ENCODE measurements around the gene RAB6A.
"Not testable (repeated sequence)": the region's sequence is repeated elsewhere in the genome, so short reads cannot be mapped to it uniquely, and the experiment has no call there.

Gene RAB6A

GRCh38 chr11:73762732-73763131 lies 1.9 kb upstream of the RAB6A start:
- no peak for DNase-seq (ENCODE audit: low spot score)

- no peak for DNase-seq (ENCODE audit: low spot score)
These were observed 600 bp upstream of the RAB6A start for GRCh38 chr11:73761403-73761945.

- peak; percentile 41 for DNase-seq (ENCODE audit: low spot score)
These were observed 667 bp downstream of the RAB6A start for GRCh38 chr11:73760135-73760678.

- peak; percentile 71 for DNase-seq (ENCODE audit: low spot score)
These were observed 1.2 kb downstream of the RAB6A start for GRCh38 chr11:73759610-73760134.

- no peak for DNase-seq (ENCODE audit: low spot score)
These were observed 2.4 kb downstream of the RAB6A start for GRCh38 chr11:73758451-73758850.

GRCh38 chr11:73757598-73757997 lies 3.3 kb downstream of the RAB6A start:
- DNase-seq (ENCODE audit: low spot score): no peak

GRCh38 chr11:73755670-73756069 lies 5.2 kb downstream of the RAB6A start:
- no peak for DNase-seq (ENCODE audit: low spot score)

GRCh38 chr11:73753938-73754337 lies 6.9 kb downstream of the RAB6A start:
- no peak for DNase-seq (ENCODE audit: low spot score)

GRCh38 chr11:73752903-73753302 lies 8.0 kb downstream of the RAB6A start:
- DNase-seq (ENCODE audit: low spot score): no peak

- DNase-seq (ENCODE audit: low spot score): no peak
These were observed 8.5 kb downstream of the RAB6A start for GRCh38 chr11:73752216-73752867.

GRCh38 chr11:73750862-73751261 lies 10.0 kb downstream of the RAB6A start:
- DNase-seq (ENCODE audit: low spot score): not testable (repeated sequence)

- no peak for DNase-seq (ENCODE audit: low spot score)
These were observed 10.6 kb downstream of the RAB6A start for GRCh38 chr11:73750228-73750627.

- DNase-seq (ENCODE audit: low spot score): no peak
These were observed 11.8 kb downstream of the RAB6A start for GRCh38 chr11:73749118-73749517.

- DNase-seq (ENCODE audit: low spot score): no peak
These were observed 12.6 kb downstream of the RAB6A start for GRCh38 chr11:73748300-73748699.

- DNase-seq (ENCODE audit: low spot score): no peak
These were observed 13.1 kb downstream of the RAB6A start for GRCh38 chr11:73747762-73748161.

GRCh38 chr11:73746701-73747100 lies 14.2 kb downstream of the RAB6A start:
- no peak for DNase-seq (ENCODE audit: low spot score)

- DNase-seq (ENCODE audit: low spot score): no peak
These were observed 17.8 kb downstream of the RAB6A start for GRCh38 chr11:73743045-73743444.

GRCh38 chr11:73735959-73736358 lies 24.9 kb downstream of the RAB6A start:
- not testable (repeated sequence) for DNase-seq (ENCODE audit: low spot score)

GRCh38 chr11:73734993-73735392 lies 25.9 kb downstream of the RAB6A start:
- DNase-seq (ENCODE audit: low spot score): no peak

- not testable (repeated sequence) for DNase-seq (ENCODE audit: low spot score)
These were observed 26.9 kb downstream of the RAB6A start for GRCh38 chr11:73734011-73734410.

GRCh38 chr11:73732936-73733335 lies 27.9 kb downstream of the RAB6A start:
- not testable (repeated sequence) for DNase-seq (ENCODE audit: low spot score)

GRCh38 chr11:73729594-73730206 lies 31.2 kb downstream of the RAB6A start:
- DNase-seq (ENCODE audit: low spot score): peak; percentile 54

- DNase-seq (ENCODE audit: low spot score): no peak
These were observed 32.9 kb downstream of the RAB6A start for GRCh38 chr11:73728000-73728399.

Measured in RKO (cell line).